HG03378 (cell line): ENCODE data around the gene VPS51.

Source experiments
- ATAC-seq: cut with Tn5 transposase; IDR thresholded peaks from one replicate; pipeline ENCODE4 v1.9.1; 2021; ENCODE audit warnings: mild to moderate bottlenecking, moderate library complexity; ENCODE audit not compliant: unreplicated experiment

Gene VPS51

DNA sequence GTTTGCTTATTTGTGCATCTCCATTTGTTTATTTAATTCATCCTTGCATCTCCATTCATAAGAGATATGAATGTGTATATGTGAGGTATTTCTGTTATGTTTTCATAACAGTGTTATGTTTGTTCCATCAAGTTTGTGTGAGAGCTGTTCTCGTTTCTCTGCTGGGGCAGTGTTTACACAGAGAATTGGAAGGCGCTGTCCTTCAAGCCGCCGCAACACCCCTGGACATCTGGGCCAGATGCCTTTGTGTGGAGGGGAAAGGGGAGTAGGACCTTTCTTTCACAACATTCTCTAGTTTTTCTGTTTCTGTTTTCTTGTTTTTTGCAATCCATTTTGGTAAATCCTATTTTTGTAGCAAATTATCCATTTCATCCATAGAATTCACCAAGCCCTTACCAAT is 8.6 kb downstream of the VPS51 start:
- no peak for ATAC-seq

DNA sequence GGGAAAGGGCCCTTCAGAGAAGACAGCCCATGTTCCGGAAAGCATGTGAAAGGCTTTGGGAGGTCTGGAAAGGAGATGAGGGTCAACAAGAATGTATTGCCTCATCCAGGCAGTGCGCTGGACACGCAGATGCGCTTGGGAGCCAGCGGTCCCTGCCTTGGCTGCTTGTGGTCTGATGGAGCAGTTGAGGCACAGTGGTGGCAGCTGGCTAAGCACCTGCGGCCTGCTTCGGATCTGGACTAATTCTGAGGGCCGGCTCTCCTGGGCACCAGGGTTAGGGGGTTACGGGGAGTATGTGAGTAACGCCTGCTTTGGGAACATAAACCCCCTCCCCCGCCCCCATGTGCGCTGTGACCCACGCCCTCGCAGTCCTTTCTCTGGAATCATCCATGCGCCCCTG is 11.1 kb downstream of the VPS51 start:
- no peak for ATAC-seq

- no peak for ATAC-seq
Measured at GRCh38 chr11:65107751-65108468, 11.9 kb downstream of the VPS51 start.

GRCh38 chr11:65108469-65109123 is 12.6 kb downstream of the VPS51 start:
- ATAC-seq = no peak

- no peak for ATAC-seq
Measured at GRCh38 chr11:65109231-65110198, 13.5 kb downstream of the VPS51 start.

- peak; percentile 39 for ATAC-seq
Measured at GRCh38 chr11:65110354-65110861, 14.4 kb downstream of the VPS51 start.

DNA sequence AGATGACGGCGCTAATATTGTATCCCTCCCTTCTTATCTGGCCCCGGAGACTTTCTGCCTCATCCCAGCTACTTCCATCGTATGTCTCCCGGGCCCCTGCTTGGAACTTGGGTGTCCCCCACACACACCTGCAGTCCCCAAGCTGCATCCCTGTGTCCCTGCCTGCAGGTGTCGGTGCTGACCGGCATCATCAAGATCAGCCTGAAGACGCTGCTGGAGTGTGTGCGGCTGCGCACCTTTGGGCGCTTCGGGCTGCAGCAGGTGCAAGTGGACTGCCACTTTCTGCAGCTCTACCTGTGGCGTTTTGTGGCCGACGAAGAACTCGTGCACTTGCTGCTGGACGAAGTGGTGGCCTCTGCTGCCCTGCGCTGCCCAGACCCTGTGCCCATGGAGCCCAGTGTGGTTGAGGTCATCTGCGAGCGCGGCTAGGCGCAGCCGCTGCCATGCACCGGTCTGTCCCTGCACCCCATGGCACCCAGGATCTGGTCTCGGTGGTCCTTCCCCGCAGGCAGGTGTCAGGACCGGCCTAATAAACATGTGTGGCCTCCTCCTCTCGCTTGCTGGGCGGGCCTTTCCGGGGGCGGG is 15.2 kb downstream of the VPS51 start:
- no peak for ATAC-seq

- no peak for ATAC-seq
Measured at GRCh38 chr11:65111744-65112545, 15.9 kb downstream of the VPS51 start, which contains the start of gene TM7SF2. Gene TM7SF2 (plus strand): TSS chr11:65111872. CDS start chr11:65112016, 144 bp downstream.

- no peak for ATAC-seq
Measured at GRCh38 chr11:65112546-65113360, 16.7 kb downstream of the VPS51 start.

- ATAC-seq = no peak
Measured at GRCh38 chr11:65113361-65113756, 17.3 kb downstream of the VPS51 start.

DNA sequence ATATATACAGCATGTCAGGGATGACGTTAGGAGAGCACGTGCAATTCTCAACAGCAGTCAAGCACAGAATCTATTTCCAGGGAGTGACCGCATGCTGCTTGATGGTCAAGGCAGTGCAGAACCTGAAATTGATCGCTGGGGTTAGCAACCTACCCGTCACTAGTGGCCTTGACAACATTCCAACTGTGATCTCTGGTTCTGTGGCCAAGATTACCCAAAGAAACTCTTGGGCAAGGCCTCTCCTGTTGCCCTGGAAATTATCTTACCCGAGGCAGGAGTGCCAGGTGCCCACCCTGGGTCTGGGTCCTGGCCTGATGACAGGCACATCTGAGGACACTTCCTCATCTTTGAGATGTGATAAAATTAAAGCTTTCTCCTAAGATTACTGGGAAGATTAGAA is 17.8 kb downstream of the VPS51 start:
- ATAC-seq = no peak

GRCh38 chr11:65114538-65115171 is 18.6 kb downstream of the VPS51 start:
- ATAC-seq = no peak

- no peak for ATAC-seq
Measured at GRCh38 chr11:65115361-65116082, 19.5 kb downstream of the VPS51 start.

DNA sequence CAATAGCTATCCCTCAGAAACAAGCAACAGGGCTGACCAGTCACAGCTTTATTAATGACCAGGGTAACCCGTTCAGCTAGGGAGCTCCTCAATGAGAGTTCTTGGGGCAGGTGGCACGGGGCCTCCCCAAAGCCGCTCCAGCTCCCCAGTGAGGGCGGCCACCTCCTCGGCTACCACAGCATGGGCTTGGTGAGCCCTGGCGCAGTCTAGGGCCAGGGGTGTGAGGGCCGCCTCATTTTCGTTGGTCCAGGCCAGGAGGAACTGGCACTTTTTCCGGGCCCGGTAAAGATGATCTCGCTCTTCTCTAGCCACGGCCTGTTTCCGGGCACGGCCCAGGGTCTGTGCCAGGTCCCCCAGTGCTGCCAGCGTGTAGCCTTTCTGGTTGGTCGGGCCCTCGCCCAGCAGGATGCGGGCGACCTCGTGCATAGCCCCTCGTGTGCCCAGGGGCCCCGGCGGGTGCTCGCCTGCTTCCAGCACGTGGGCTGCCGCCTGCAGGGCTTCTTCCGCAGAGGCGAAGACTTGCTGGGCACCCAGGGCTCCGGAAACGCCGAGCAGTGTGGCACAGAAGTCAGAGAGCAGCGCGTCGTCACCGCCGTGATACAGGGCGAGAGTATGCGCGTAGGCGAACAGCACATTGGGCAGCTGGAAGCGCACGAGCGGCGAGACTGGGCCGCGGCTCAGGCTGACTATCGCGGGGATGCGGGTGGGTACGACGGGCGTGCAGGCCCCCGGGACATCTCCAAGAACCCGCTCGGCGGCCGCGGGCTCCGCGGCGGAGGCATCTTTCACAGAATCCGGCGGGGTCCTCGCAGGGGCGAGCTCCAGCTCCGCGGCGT is 20.6 kb downstream of the VPS51 start:
- ATAC-seq = no peak

DNA sequence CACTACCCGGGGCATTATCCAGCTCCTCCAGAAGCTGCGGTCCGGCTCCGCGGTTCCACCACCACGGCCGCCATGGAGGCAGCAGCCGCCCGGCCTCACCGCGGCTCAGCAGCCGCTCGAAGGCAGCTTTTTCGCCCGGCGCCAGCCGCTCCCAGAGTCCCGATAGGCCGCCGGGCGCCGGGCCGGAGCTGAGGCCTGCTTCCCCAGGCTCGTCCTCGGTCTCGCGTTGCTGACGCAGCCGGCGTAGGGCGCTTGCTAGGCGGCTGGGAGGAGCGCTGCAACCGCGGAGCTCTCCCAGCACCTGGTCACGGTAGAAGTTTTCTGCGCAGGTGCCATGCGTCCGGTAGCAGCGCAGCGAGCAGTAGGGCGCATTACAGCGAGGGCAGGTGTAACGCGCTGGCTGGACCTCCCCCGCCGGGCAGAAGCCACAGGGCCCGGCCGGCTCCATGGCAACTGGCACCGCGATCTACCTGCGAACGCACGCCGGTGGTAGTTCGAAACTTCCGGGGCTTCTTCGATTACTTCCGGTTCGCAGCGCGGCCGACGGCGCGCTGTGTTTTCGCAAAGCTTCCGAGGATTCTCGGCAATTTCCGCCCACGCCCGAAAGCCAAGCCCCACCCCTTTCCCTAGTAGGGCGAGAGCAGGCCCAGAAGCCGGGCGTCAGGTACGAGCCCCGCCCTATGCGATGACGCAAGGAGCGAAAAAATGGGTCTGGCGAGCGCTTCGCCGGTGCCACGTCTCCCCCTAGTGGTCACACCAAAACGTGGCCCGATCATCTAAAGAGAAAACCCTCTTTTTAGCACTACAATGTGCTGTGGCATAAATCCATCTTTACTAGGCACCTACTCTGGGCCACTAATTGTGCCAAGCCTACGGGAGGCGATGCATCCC is 21.4 kb downstream of the VPS51 start, which contains the start of gene ZNHIT2:
ZNHIT2 (minus strand) TSS at position 496 of the 891 bp plus-strand sequence; CDS start at position 448, 48 bp downstream.
- peak; percentile 53 for ATAC-seq
